ENCODE measurements around the gene CDK6. TPM values are rescaled to one million over a fixed set of nuclear protein-coding genes. Genes with fewer than 3 reads are reported as not detected.
"Not testable (repeated sequence)": the region's sequence is repeated elsewhere in the genome, so short reads cannot be mapped to it uniquely, and the experiment has no call there.

The CDK6 gene
- polyA plus RNA-seq, 1 experiment, result 29.2 TPM

GRCh38 chr7:92758796-92759431 is 77.5 kb downstream of the CDK6 start:
- ChIA-PET POLR2A (no interaction called here), CTCF (interaction anchor here (1.6 kb wide), 2 partner anchors 13 to 16 kb away, joined by 4 read pairs; no protein-coding TSS in a partner anchor)
- no peak for DNase-seq (ENCODE audit: low read depth)
- no peak overlapping the region for H3K4me3 ChIP-seq (ENCODE audit: low read depth, low read length)
- TF ChIP-seq, protein P1, sequence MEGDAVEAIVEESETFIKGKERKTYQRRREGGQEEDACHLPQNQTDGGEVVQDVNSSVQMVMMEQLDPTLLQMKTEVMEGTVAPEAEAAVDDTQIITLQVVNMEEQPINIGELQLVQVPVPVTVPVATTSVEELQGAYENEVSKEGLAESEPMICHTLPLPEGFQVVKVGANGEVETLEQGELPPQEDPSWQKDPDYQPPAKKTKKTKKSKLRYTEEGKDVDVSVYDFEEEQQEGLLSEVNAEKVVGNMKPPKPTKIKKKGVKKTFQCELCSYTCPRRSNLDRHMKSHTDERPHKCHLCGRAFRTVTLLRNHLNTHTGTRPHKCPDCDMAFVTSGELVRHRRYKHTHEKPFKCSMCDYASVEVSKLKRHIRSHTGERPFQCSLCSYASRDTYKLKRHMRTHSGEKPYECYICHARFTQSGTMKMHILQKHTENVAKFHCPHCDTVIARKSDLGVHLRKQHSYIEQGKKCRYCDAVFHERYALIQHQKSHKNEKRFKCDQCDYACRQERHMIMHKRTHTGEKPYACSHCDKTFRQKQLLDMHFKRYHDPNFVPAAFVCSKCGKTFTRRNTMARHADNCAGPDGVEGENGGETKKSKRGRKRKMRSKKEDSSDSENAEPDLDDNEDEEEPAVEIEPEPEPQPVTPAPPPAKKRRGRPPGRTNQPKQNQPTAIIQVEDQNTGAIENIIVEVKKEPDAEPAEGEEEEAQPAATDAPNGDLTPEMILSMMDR (IDR thresholded peaks at IDR 0.05; ENCODE audit: insufficient read depth, low read depth, low read length), result no peak
- H3K27me3 ChIP-seq (ENCODE audit: control insufficient read depth, insufficient read depth, low read length), result no peaks in the 10 kb centered on the region
- no peaks in the 10 kb centered on the region for H3K36me3 ChIP-seq (ENCODE audit: control insufficient read depth, insufficient read depth, low read length)

GRCh38 chr7:92757311-92757910 is 79.0 kb downstream of the CDK6 start:
- DNase-seq (ENCODE audit: low read depth); H3K4me3 ChIP-seq (ENCODE audit: low read depth, low read length); POLR2A ChIA-PET; H3K27me3 ChIP-seq (ENCODE audit: control insufficient read depth, insufficient read depth, low read length); H3K36me3 ChIP-seq (ENCODE audit: control insufficient read depth, insufficient read depth, low read length): not testable (repeated sequence)
- CTCF ChIA-PET, result interaction anchor here (1.6 kb wide), 1 partner anchor 14 kb away, joined by 4 read pairs; no protein-coding TSS in a partner anchor

DNA sequence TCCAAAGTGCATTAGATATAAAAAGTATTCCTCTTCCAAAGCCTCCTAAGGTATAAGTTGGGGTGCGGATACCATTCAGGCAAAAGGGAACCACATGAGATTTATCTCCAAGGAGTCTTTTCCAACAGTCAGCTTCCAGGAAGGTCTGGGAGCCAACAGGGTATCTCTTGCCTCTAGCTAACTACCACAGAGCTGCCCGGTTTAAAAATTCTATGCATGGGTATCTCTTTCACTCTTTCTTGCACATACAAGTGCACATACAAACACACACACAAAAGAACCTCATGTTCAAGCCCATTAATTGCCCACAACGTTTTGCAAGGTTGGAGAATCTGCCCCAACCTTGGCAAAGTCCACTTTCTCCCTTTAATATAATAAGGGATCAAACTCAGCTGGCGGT is 80.7 kb downstream of the CDK6 start:
- TF ChIP-seq, protein P1 (IDR thresholded peaks at IDR 0.05; ENCODE audit: insufficient read depth, low read depth, low read length), result no peak
- ChIA-PET POLR2A (no interaction called here), CTCF (interaction anchor here (0.9 to 1.9 kb wide), 3 partner anchors 9 to 78 kb away, joined by 3 to 5 read pairs (median 3); no protein-coding TSS in a partner anchor)
- Histone ChIP-seq H3K4me3 (ENCODE audit: low read depth, low read length) (no peak overlapping the region), H3K27me3 (ENCODE audit: control insufficient read depth, insufficient read depth, low read length) (no peaks in the 10 kb centered on the region), H3K36me3 (ENCODE audit: control insufficient read depth, insufficient read depth, low read length) (no peaks in the 10 kb centered on the region; the same call in 1 of the 2 replicates)
- no peak for DNase-seq (ENCODE audit: low read depth)

DNA sequence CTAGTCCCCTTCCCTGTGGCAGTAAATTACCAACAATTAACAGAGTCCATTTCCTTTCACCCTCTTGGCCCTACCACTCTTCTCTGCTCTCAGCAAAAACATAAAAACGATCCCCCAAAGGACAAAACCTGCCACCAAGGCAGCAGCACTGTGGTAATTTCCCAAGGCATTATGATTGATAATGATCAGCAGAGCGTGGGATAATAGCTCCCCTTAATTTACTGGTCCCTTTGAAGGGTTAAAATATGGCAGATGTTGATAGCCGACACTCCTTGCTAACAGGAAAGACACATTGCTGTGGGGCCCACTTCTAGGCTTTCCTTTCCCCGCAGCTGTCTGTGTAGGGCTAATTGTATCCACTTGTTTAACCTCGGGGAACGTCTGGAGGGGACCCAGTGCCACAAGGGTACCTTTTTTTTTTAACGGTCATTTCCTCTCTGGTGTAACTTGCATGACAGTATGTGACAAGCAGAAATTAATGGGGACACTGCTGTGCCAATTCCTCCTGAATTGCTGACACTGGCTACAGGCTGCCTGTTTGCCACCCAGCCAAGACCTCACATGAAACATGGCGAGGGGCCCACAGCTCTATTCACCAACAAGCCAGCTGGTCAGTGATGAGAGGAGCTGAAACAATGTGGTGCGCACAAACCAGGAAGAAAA is 81.3 kb downstream of the CDK6 start:
- no peaks in the 10 kb centered on the region; the same call in 1 of the 2 replicates for H3K36me3 ChIP-seq (ENCODE audit: control insufficient read depth, insufficient read depth, low read length)
- no peak for DNase-seq (ENCODE audit: low read depth)
- H3K4me3 ChIP-seq (ENCODE audit: low read depth, low read length), result no peak overlapping the region
- ChIA-PET POLR2A (no interaction called here), CTCF (interaction anchor here (0.9 to 1.9 kb wide), 4 partner anchors 10 to 78 kb away, joined by 3 to 5 read pairs (median 3); no protein-coding TSS in a partner anchor)
- TF ChIP-seq, protein P1 (IDR thresholded peaks at IDR 0.05; ENCODE audit: insufficient read depth, low read depth, low read length), result no peak
- no peaks in the 10 kb centered on the region for H3K27me3 ChIP-seq (ENCODE audit: control insufficient read depth, insufficient read depth, low read length)

- DNase-seq (ENCODE audit: low read depth), result no peak
- TF ChIP-seq, protein P1 (IDR thresholded peaks at IDR 0.05; ENCODE audit: insufficient read depth, low read depth, low read length), result no peak
- no peaks in the 10 kb centered on the region; the same call in none of the 2 replicates for H3K36me3 ChIP-seq (ENCODE audit: control insufficient read depth, insufficient read depth, low read length)
- ChIA-PET POLR2A (no interaction called here), CTCF (no interaction called here)
- no peaks in the 10 kb centered on the region for H3K27me3 ChIP-seq (ENCODE audit: control insufficient read depth, insufficient read depth, low read length)
- no peak overlapping the region for H3K4me3 ChIP-seq (ENCODE audit: low read depth, low read length)
Measured at GRCh38 chr7:92753614-92754013, 82.8 kb downstream of the CDK6 start.

All from BJ (cell line).